Measurements from ENCODE around the gene TNIP1.

Gene TNIP1, protein sequence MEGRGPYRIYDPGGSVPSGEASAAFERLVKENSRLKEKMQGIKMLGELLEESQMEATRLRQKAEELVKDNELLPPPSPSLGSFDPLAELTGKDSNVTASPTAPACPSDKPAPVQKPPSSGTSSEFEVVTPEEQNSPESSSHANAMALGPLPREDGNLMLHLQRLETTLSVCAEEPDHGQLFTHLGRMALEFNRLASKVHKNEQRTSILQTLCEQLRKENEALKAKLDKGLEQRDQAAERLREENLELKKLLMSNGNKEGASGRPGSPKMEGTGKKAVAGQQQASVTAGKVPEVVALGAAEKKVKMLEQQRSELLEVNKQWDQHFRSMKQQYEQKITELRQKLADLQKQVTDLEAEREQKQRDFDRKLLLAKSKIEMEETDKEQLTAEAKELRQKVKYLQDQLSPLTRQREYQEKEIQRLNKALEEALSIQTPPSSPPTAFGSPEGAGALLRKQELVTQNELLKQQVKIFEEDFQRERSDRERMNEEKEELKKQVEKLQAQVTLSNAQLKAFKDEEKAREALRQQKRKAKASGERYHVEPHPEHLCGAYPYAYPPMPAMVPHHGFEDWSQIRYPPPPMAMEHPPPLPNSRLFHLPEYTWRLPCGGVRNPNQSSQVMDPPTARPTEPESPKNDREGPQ

GRCh38 chr5:151080613-151081430 is at the start of gene TNIP1:
TNIP1 (minus strand) TSS chr5:151081034; CDS start chr5:151065095, 15,939 bp downstream.
- peak; percentile 93 for DNase-seq

- DNase-seq, result no peak
Observed at GRCh38 chr5:151130235-151130921, 49.5 kb upstream of the TNIP1 start.

GRCh38 chr5:151128817-151129216 is 48.0 kb upstream of the TNIP1 start:
- DNase-seq, result no peak

- no peak for DNase-seq
Observed at GRCh38 chr5:151127926-151128325, 47.1 kb upstream of the TNIP1 start.

DNA sequence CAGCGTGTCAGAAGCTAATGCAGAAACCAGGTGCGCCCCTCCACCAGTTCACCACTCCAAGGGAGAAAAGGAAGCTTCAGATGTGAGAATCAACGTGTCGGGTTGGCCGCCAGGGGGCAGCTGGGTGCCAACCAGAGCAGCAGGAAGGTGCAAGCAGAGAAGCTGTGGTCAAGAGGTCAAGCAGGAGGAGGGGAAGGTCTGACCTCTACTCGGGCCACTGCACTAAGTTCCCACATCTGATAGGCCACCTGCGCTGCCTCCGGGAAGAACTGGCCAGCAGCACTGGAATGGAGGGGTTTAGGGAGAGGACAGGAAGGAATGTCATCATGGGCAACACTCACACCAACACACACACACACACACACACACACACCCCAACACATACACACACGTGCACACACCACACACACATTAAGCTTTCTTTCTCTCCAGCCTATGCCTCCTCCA is 45.4 kb upstream of the TNIP1 start:
- DNase-seq, result peak; percentile 69

GRCh38 chr5:151125421-151125820 is 44.6 kb upstream of the TNIP1 start:
- peak; percentile 25 for DNase-seq

GRCh38 chr5:151123897-151124751 is 43.3 kb upstream of the TNIP1 start:
- DNase-seq, result peak; percentile 56

DNA sequence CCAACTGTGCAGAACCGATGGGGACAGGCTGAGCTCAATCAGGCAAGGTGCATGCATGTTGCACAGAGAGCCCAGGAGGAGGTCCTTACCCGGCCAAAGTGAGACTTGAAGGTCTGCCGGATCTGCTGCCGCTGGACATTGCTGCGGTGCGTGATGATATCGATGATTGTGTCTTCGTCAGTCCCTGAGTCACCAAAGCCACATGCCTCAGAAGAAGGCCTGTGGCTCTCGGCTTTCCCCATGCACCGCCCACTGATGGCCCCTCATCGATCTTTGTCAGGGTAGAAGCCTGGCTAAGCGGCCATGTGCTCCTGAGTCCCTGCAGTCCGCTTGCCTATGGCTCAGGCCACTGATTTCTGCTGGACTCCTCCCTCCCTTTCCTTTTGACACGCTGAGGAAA is 42.0 kb upstream of the TNIP1 start:
- no peak for DNase-seq

- DNase-seq, result no peak
Observed at GRCh38 chr5:151121665-151122064, 40.8 kb upstream of the TNIP1 start.

- no peak for DNase-seq
Observed at GRCh38 chr5:151121095-151121494, 40.3 kb upstream of the TNIP1 start.

DNA sequence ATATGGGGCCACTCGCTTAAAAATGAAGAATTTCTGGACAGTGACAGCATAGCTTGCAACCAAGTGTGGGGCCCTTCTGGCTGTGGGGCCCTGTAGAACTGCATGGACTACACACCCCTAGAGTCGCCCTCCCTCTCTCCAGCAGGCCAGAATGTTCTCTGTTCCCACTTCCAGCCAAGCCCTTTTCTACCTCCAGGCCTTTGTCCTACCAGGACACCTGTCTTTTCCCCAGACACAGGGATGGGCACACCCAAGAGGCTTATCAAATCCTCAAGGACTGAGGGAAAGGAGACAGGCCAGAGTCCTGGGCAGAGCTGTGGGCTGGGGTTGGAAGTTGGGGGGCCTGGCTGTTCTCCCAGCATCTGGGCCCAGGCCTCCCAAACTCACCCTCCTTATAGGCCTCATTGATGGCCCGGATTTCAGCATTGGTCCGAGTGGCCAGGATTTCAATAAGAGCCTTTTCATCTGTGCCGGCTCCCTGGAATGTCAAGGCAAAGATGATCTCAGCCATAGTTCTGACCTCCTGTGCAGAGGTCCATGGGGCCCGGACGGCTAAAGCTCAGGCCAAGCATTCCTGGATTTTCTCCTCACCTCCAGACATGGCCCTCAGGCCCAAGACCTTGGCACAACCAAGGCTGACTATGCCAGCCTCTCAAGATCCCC is 38.2 kb upstream of the TNIP1 start:
- no peak for DNase-seq

DNA sequence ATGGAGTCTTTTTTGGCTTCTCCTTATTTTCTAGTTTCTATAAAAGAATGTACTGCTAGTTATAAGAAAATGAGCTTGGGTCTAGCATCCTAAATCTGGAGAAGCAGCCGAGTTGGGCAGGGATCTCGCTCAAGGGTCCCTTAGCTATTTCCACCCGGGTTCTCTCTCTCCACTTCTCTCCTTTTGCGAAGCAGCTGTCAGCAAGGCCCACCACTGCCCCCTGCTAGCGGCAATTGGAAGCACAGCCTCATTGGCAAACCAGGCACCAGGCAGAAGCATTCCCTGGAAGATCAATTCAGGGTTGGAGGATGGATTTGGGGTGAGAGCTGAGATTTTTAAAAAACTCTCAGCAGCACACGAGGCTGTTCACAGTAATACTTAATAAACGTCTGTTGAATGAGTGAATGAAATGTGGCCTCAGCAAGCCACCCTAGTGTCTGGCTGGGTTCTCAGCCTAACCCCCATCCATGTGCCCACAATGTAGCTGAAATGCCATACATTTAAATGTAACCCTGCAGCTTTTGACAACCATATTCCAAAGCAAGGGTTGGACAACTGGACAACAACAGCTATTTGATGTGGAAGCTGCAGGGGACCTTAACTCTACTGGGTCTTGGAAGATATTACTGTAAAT is 34.6 kb upstream of the TNIP1 start:
- DNase-seq, result peak; percentile 78

- DNase-seq, result no peak
Observed at GRCh38 chr5:151113651-151114050, 32.8 kb upstream of the TNIP1 start.

DNA sequence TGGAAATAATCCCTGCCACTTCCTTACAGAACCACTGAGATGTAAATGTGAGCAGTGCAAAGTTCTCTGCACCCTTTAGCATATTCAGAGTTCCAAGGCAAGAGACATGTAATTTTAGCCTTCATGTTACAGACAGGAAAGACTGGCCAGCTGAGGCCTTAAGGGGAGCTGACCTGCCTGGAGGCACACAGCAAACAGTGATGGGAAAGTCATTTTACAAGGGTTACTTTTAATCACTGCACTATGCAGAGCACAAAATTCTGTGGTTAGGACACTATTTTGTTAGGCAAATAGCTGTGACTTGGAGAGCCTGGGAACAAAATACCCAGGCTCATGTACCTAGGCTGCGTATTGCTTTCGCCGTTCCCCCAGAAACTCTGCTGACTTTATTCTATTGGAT is 30.2 kb upstream of the TNIP1 start:
- DNase-seq, result no peak

DNA sequence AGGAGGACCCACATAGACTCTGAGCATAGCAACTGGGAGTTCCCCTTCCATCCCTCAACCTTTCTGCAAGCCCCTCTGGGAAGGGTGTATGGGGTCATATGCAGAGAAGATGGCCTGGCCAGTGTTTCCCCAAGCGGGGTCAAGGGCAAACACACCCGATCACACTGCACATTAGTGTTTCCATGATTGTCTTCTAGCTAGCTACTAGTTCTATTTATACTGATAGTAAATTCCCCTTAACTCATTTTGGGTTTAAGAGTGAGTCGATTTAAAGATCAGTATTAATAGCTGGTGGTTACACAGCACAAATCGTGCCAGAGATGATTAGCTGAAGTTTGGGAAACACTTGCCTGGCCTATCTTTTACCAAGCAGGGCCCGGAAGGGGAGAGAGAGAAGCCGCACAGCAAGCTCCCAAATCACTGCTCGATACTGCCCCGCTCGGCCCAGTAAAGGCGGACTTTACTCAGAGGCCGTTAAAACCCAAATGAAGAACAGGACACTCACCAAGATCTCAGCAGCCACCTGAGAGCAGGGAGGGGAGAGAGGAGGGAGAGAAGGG is 29.4 kb upstream of the TNIP1 start:
- DNase-seq, result no peak

DNA sequence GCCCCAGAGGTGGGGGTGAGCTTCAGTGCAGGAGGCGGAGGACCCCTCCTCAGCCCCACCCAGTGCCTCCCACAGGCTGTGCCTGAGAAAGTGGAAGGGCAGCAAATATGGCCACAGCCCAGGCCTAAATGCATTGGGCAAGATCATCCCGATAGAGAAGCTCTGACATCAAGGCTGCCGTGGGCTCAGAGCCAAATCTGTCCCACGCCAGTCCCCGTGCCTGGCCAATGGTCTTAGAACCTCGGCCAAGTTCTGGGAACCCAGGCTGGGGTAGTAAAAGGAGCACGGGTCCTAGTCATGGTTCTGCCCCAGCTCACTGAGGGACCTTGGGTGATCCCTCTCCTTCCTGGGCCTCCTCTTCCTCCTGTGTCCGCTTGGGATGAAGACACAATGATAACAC is 27.7 kb upstream of the TNIP1 start:
- no peak for DNase-seq

DNA sequence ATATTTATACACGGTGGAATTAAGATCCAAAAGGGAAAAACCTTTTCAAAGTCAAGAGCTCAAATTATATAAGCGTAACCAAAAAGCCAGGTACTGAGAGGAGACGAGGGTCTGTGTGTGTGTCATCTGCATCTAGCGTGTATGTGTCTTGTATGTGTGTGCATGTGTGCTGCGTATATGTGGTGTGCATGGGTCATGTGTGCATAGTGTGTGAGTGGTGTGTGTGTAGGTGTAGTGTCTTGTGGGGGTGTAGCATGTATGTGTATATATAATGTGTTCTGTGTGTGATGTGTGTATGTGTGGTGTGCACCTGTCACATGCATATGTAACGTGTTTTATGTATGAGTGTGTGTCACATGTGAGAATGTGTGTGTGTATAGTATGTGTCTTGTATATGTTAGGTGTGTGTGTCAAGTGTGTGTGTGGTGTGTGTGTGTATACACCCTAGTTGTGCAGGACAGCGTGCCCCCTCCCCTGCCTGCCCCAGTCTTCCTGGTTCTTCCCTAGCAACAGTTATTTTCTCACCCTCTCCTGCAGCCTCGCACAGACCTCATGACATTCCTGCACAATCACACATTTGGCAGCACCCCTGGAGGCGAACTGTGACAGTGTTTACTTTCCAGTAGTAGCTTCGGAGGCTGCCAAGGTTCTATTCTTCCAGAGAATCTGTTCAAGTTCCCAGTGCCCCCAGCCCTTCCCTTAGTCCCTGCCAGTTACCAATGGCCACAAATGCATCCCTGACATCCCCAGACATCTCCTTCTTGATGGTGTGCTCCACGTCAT is 27.1 kb upstream of the TNIP1 start:
- no peak for DNase-seq

- no peak for DNase-seq
Observed at GRCh38 chr5:151107084-151107483, 26.2 kb upstream of the TNIP1 start.

GRCh38 chr5:151106509-151106908 is 25.7 kb upstream of the TNIP1 start:
- no peak for DNase-seq

DNA sequence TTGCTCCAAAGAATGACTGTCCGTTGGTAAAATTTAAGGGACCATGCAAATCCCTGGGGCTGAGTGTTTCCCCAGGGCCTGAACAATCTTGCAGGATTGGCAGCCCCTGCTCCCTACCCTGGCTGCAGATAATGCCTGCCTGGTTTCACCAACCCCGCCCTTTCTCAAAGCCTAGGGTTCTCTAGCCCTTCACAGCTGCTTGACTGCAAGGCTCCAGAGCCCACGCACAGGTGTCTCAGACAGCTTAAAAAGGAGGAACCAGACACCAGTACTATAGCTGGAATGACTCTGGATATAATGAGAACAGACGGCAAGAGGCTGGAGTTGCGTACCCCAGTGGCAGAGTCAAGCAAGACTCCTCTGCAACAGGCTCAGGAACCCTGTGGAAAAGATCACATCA is 25.2 kb upstream of the TNIP1 start:
- DNase-seq, result no peak
